GM19372 (cell line): Measurements from ENCODE around the gene POGK.

Experiments used
- ATAC-seq: cut with Tn5 transposase; IDR thresholded peaks from one replicate; pipeline ENCODE4 v1.9.1; 2021; ENCODE audit warnings: mild to moderate bottlenecking, low read depth, moderate library complexity; ENCODE audit not compliant: unreplicated experiment

Gene POGK

GRCh38 chr1:166899769-166900168, 60.5 kb downstream of the POGK start:
- no peak for ATAC-seq

GRCh38 chr1:166900987-166901386, 61.7 kb downstream of the POGK start:
- no peak for ATAC-seq

- ATAC-seq, result no peak
These were observed 63.0 kb downstream of the POGK start for GRCh38 chr1:166902279-166902678.

- no peak for ATAC-seq
These were observed 64.0 kb downstream of the POGK start for GRCh38 chr1:166903232-166903631.

- no peak for ATAC-seq
These were observed 65.9 kb downstream of the POGK start for GRCh38 chr1:166905136-166905535.

GRCh38 chr1:166905900-166906299, 66.6 kb downstream of the POGK start:
- ATAC-seq, result no peak
